HEK293 (cell line): ENCODE results near the gene MS4A7.

Source experiments
- KLF9 ChIP-seq: fragments of 450-650 bp; formaldehyde crosslinking; IDR thresholded peaks from 2 replicates; pipeline ENCODE4 v1.5.1; 2016; ENCODE audit warnings: missing biosample characterization, missing genetic modification characterization, low read depth
- ZNF558 ChIP-seq: fragments of 450-650 bp; formaldehyde crosslinking; IDR thresholded peaks from 2 replicates; pipeline ENCODE4 v1.5.1; 2016; ENCODE audit warnings: missing biosample characterization, missing genetic modification characterization
- ZNF624 ChIP-seq: fragments of 450-650 bp; formaldehyde crosslinking; IDR thresholded peaks from 2 replicates; pipeline ENCODE4 v1.5.1; 2017; ENCODE audit warnings: missing biosample characterization, missing genetic modification characterization
- ZNF792 ChIP-seq: fragments of 450-650 bp; formaldehyde crosslinking; IDR thresholded peaks from 2 replicates; pipeline ENCODE4 v1.5.1; 2016; ENCODE audit warnings: missing biosample characterization, missing genetic modification characterization
- TF ChIP-seq, protein P1 (sequence below): fragments of 450-650 bp; formaldehyde crosslinking; IDR thresholded peaks from 2 replicates; pipeline ENCODE4 v1.5.1; 2016; ENCODE audit warnings: missing biosample characterization, missing genetic modification characterization, borderline replicate concordance
- TF ChIP-seq, protein P2 (sequence below): fragments of 450-650 bp; formaldehyde crosslinking; IDR thresholded peaks from 2 replicates; pipeline ENCODE4 v1.5.1; 2016; ENCODE audit warnings: missing biosample characterization, missing genetic modification characterization

DNA sequence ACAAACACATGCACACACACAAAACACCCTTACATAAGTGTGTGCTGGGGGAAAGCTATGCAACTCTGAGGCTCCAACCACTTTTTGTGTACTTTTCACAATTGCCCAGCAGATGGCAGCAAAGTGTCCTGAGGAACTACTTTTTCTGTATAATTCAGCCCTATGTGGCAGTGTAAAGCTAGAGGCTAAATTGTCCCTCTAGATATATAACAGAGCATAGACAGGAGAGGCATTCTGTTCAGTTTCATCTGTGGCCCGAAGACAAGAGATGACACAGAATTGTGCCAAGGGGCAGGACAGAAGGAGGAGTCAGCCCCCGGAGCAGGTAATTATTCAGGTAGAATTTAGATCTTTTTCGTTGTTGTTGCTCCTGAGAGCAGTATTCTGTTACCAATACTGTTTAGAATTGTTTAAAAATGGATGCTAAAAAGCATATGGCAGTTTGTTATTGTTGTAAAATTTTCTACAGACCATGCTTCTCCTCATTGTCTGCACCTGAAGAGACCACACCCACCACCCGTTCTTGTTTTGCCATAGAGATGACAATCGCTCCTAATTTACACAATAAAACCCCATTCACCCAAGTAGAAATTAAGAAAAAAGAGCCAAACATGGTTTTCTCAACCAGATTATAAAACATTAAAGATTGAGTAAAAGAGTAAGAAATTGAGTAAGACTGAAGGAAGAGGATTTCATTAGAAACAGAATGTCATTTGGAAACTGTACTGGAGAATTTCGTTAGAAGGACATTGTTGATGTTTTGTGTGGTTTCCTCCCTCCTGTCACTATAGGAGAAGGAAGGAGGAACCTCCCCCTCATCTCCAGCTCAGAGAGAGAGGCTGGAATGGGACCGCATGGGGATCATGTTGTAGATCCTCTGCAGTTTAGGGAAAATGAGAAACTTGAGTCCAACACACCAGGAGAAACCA is 14.5 kb upstream of the MS4A7 start:
- TF ChIP-seq, protein P1, sequence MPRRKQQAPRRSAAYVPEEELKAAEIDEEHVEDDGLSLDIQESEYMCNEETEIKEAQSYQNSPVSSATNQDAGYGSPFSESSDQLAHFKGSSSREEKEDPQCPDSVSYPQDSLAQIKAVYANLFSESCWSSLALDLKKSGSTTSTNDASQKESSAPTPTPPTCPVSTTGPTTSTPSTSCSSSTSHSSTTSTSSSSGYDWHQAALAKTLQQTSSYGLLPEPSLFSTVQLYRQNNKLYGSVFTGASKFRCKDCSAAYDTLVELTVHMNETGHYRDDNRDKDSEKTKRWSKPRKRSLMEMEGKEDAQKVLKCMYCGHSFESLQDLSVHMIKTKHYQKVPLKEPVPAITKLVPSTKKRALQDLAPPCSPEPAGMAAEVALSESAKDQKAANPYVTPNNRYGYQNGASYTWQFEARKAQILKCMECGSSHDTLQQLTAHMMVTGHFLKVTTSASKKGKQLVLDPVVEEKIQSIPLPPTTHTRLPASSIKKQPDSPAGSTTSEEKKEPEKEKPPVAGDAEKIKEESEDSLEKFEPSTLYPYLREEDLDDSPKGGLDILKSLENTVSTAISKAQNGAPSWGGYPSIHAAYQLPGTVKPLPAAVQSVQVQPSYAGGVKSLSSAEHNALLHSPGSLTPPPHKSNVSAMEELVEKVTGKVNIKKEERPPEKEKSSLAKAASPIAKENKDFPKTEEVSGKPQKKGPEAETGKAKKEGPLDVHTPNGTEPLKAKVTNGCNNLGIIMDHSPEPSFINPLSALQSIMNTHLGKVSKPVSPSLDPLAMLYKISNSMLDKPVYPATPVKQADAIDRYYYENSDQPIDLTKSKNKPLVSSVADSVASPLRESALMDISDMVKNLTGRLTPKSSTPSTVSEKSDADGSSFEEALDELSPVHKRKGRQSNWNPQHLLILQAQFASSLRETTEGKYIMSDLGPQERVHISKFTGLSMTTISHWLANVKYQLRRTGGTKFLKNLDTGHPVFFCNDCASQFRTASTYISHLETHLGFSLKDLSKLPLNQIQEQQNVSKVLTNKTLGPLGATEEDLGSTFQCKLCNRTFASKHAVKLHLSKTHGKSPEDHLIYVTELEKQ (tag by site-specific recombination): no peak
- TF ChIP-seq, protein P2, sequence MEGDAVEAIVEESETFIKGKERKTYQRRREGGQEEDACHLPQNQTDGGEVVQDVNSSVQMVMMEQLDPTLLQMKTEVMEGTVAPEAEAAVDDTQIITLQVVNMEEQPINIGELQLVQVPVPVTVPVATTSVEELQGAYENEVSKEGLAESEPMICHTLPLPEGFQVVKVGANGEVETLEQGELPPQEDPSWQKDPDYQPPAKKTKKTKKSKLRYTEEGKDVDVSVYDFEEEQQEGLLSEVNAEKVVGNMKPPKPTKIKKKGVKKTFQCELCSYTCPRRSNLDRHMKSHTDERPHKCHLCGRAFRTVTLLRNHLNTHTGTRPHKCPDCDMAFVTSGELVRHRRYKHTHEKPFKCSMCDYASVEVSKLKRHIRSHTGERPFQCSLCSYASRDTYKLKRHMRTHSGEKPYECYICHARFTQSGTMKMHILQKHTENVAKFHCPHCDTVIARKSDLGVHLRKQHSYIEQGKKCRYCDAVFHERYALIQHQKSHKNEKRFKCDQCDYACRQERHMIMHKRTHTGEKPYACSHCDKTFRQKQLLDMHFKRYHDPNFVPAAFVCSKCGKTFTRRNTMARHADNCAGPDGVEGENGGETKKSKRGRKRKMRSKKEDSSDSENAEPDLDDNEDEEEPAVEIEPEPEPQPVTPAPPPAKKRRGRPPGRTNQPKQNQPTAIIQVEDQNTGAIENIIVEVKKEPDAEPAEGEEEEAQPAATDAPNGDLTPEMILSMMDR (tag by site-specific recombination): no peak
- no peak for TF ChIP-seq ZNF792 (tag by site-specific recombination)
- TF ChIP-seq ZNF624 (tag by site-specific recombination): no peak
- TF ChIP-seq KLF9: no peak
- no peak for TF ChIP-seq ZNF558 (tag by site-specific recombination)
